Calu3 (cell line): Measurements from ENCODE around the gene ELAVL3. TPM values are rescaled to one million over a fixed set of nuclear protein-coding genes. Genes with fewer than 3 reads are reported as not detected.
"Not testable (repeated sequence)": the region's sequence is repeated elsewhere in the genome, so short reads cannot be mapped to it uniquely, and the experiment has no call there.

Experiments used
- BruUV-seq: library from RNA; stranded (reverse); fragments of 400-500 nt; replicated peaks from 2 replicates; lab custom pipeline; 2021; lab: Mats Ljungman, UMichigan
- CTCF ChIA-PET: fragments of 300-600 bp; sonication (Branson Sonifier 250); formaldehyde crosslinking; loops from one replicate; lab custom pipeline; 2022; ENCODE audit warnings: antibody characterized with exemption; lab: Charles Lee
- DNase-seq: peaks from one replicate; pipeline ENCODE4 v3.0.0; 2022
- H3K27ac Mint-ChIP-seq: one replicate; pipeline ENCODE4 v1.8.0; 2022; ENCODE audit warnings: mixed read lengths; ENCODE audit not compliant: unreplicated experiment
- H3K27me3 Mint-ChIP-seq: one replicate; pipeline ENCODE4 v1.8.0; 2022; ENCODE audit warnings: mixed read lengths; ENCODE audit not compliant: unreplicated experiment
- H3K36me3 Mint-ChIP-seq: one replicate; pipeline ENCODE4 v1.8.0; 2022; ENCODE audit warnings: mild to moderate bottlenecking, moderate library complexity, mixed read lengths; ENCODE audit not compliant: insufficient read depth, unreplicated experiment
- H3K4me1 Mint-ChIP-seq: one replicate; pipeline ENCODE4 v1.8.0; 2022; ENCODE audit warnings: mild to moderate bottlenecking, low read depth, mixed read lengths; ENCODE audit not compliant: unreplicated experiment
- H3K4me3 Mint-ChIP-seq: one replicate; pipeline ENCODE4 v1.8.0; 2022; ENCODE audit warnings: mild to moderate bottlenecking, low read depth, moderate library complexity, mixed read lengths; ENCODE audit not compliant: unreplicated experiment
- H3K9me3 Mint-ChIP-seq: one replicate; pipeline ENCODE4 v1.8.0; 2022; ENCODE audit warnings: low read depth, mixed read lengths; ENCODE audit not compliant: unreplicated experiment
- intact Hi-C: fragments of 100-400 bp; cut with micrococcal nuclease; formaldehyde crosslinking; loops from one replicate; pipeline ENCODE4 v1.10.0; 2022; ENCODE audit not compliant: unreplicated experiment
- total RNA-seq: library from RNA; stranded (reverse); gene quantifications from 2 replicates; pipeline ENCODE4 v1.2.3, GENCODE V29; 2022
- TF ChIP-seq, protein P1 (sequence below): fragments of 200-600 bp; IDR thresholded peaks from one replicate; pipeline ENCODE4 v1.8.0; 2022; ENCODE audit warnings: antibody characterized with exemption; ENCODE audit not compliant: unreplicated experiment

The ELAVL3 gene
- total RNA-seq, 1 experiment from 2014 or later: not detected

GRCh38 chr19:11478167-11479089 lies 2.4 kb downstream of the ELAVL3 start:
- H3K4me1 Mint-ChIP-seq: no peaks in the 10 kb centered on the region
- CTCF ChIA-PET: no interaction called here
- BruUV-seq: no TSS peak
- H3K9me3 Mint-ChIP-seq: no peaks in the 10 kb centered on the region
- no peak overlapping the region for H3K27ac Mint-ChIP-seq
- DNase-seq: no peak
- H3K27me3 Mint-ChIP-seq: peaks cover 17% of the 10 kb centered on the region
- TF ChIP-seq, protein P1, sequence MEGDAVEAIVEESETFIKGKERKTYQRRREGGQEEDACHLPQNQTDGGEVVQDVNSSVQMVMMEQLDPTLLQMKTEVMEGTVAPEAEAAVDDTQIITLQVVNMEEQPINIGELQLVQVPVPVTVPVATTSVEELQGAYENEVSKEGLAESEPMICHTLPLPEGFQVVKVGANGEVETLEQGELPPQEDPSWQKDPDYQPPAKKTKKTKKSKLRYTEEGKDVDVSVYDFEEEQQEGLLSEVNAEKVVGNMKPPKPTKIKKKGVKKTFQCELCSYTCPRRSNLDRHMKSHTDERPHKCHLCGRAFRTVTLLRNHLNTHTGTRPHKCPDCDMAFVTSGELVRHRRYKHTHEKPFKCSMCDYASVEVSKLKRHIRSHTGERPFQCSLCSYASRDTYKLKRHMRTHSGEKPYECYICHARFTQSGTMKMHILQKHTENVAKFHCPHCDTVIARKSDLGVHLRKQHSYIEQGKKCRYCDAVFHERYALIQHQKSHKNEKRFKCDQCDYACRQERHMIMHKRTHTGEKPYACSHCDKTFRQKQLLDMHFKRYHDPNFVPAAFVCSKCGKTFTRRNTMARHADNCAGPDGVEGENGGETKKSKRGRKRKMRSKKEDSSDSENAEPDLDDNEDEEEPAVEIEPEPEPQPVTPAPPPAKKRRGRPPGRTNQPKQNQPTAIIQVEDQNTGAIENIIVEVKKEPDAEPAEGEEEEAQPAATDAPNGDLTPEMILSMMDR: no peak
- no peak overlapping the region for H3K4me3 Mint-ChIP-seq
- intact Hi-C loops: no loop called here
- H3K36me3 Mint-ChIP-seq: peaks cover 15% of the 10 kb centered on the region

DNA sequence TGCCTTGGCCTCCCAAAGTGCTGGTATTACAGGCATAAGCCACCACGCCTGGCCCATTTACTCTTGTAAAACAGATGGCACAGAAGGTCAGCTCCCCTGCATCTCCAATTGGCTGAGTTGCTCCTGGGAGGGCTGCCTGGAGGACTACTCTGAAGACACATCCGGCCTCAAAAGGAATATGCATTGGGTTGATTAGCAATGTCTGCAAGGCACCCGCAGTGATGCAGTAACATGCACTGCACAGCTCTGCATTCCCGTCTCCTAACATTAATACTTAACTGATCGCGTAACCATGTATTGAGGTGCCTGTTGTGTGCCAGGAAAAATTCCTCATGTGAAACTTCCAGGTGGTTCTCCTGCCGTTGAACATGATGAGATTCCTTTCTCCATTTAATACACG lies 5.0 kb downstream of the ELAVL3 start:
- no peaks in the 10 kb centered on the region for H3K9me3 Mint-ChIP-seq
- no peaks in the 10 kb centered on the region for H3K36me3 Mint-ChIP-seq
- intact Hi-C loops: no loop called here
- H3K27me3 Mint-ChIP-seq: peaks cover 17% of the 10 kb centered on the region
- CTCF ChIA-PET: no interaction called here
- no peak overlapping the region for H3K27ac Mint-ChIP-seq
- no peaks in the 10 kb centered on the region for H3K4me1 Mint-ChIP-seq
- no peak overlapping the region for H3K4me3 Mint-ChIP-seq
- TF ChIP-seq, protein P1: no peak
- DNase-seq: no peak
- no TSS peak for BruUV-seq

DNA sequence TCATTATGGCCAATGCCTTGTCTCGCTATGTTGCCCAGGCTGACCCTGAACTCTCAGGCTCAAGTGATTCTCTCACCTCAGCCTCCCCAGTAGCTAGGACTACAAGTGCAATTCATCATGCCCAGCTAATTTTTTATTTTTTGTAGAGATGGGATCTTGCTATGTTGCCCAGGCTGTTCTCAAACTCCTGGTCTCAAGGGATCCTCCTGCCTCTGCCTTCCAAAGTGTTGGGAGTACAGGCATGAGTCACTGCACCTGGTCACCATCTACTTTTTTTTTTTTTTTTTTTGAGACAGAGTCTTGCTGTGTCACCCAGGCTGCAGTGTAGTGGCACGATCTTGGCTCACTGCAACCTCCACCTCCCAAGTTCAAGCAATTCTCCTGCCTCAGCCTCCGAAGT lies 5.5 kb downstream of the ELAVL3 start:
- H3K4me1 Mint-ChIP-seq, BruUV-seq, H3K4me3 Mint-ChIP-seq, DNase-seq, intact Hi-C loops, CTCF ChIA-PET, H3K27ac Mint-ChIP-seq, H3K9me3 Mint-ChIP-seq, H3K36me3 Mint-ChIP-seq: not testable (repeated sequence)
- peaks cover 17% of the 10 kb centered on the region for H3K27me3 Mint-ChIP-seq

GRCh38 chr19:11473725-11474124 lies 7.1 kb downstream of the ELAVL3 start:
- BruUV-seq: no TSS peak
- DNase-seq: no peak

GRCh38 chr19:11468266-11468845 lies 12.5 kb downstream of the ELAVL3 start:
- CTCF ChIA-PET: interaction anchor here (0.6 kb wide), 1 partner anchor 173 kb away, joined by 4 read pairs; no protein-coding TSS in a partner anchor
- H3K9me3 Mint-ChIP-seq: not testable (repeated sequence)

More at GRCh38 chr19:11473725-11474124, 7.1 kb downstream of the ELAVL3 start:
- Mint-ChIP-seq H3K36me3 (no peaks in the 10 kb centered on the region), H3K4me3 (no peak overlapping the region), H3K27me3 (peaks cover 9% of the 10 kb centered on the region), H3K4me1 (no peaks in the 10 kb centered on the region), H3K9me3 (no peaks in the 10 kb centered on the region), H3K27ac (no peak overlapping the region)
- CTCF ChIA-PET: no interaction called here
- intact Hi-C loops: no loop called here
- TF ChIP-seq, protein P1: no peak

More at GRCh38 chr19:11468266-11468845, 12.5 kb downstream of the ELAVL3 start:
- H3K4me1 Mint-ChIP-seq, H3K27ac Mint-ChIP-seq, H3K27me3 Mint-ChIP-seq, DNase-seq, H3K36me3 Mint-ChIP-seq, H3K4me3 Mint-ChIP-seq, intact Hi-C loops, BruUV-seq: not testable (repeated sequence)
